ENCODE measurements around the gene SNTA1.

DNA sequence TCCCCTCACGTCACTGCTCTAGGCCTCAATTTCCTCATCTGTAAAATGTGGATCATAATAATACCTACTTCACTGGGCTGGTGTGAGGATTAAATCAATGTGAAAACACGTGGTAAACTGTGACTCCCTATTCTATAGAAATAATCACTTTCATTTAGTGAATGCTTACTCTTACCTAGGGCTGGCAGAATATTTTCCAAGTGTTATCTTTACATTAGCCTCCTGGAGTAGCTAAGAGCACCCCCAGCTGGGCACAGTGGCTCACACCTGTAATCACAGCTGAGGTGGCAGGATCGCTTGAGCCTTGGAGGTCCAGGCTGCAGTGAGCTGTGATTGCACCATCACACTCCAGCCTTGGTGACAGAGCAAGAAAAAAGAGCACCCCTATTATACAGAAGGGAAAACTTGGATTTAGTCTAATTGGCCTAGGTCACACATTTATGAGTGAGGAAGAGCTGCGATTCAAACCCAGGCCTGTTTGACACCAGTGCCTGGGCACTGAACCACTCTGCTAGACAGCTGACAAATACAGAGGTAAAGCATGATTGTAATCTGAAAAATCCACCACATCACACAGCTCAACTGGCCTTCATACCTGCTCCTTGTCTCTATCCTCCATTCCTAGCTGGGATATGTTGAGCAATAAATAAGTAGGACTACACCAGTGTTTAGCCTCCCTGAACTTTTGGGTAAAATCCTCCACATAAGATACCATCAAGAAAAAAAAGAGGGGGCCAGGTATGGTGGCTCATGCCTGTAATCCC, 1.4 kb upstream of the SNTA1 start:
- TF ChIP-seq POLR2A (IDR thresholded peaks at IDR 0.05; ENCODE audit: low read depth, low read length) (no peak), POLR2AphosphoS5 (IDR thresholded peaks at IDR 0.05; ENCODE audit: low read depth, low read length) (no peak), TAF1 (IDR thresholded peaks at IDR 0.05; ENCODE audit: borderline replicate concordance, low read depth, low read length) (no peak)

Measured in GM12892 (cell line).